WTC11 (cell line): Measurements from ENCODE around the gene NEURL4. TPM values are rescaled to one million over a fixed set of nuclear protein-coding genes. Genes with fewer than 3 reads are reported as not detected.

Source experiments
- ATAC-seq: fragments of 200-7000 bp; cut with Tn5 transposase; 2 replicates; pipeline ENCODE4 v1.10.0; 2021; ENCODE audit warnings: mild to moderate bottlenecking, moderate library complexity
- CTCF ChIA-PET: fragments of 300-600 bp; sonication (Branson Sonifier 250); formaldehyde crosslinking; loops from one replicate; lab custom pipeline; 2021; ENCODE audit warnings: antibody characterized with exemption; lab: Charles Lee
- POLR2A ChIA-PET: fragments of 350-600 bp; sonication (Branson Sonifier 250); formaldehyde crosslinking; loops from one replicate; lab custom pipeline; 2021; ENCODE audit warnings: antibody characterized with exemption; lab: Charles Lee
- DNase-seq: peaks from one replicate; pipeline ENCODE4 v3.0.0; 2021; ENCODE audit warnings: low spot score
- H3K27ac Mint-ChIP-seq: 2 replicates; pipeline ENCODE4 v1.8.0; 2021; ENCODE audit warnings: mixed read lengths
- H3K27me3 Mint-ChIP-seq: 2 replicates; pipeline ENCODE4 v1.8.0; 2021; ENCODE audit warnings: low read depth, mild to moderate bottlenecking, moderate library complexity, mixed read lengths
- H3K36me3 Mint-ChIP-seq: 2 replicates; pipeline ENCODE4 v1.8.0; 2021; ENCODE audit warnings: mixed read lengths
- H3K4me1 Mint-ChIP-seq: 2 replicates; pipeline ENCODE4 v1.8.0; 2022; ENCODE audit warnings: mixed read lengths
- H3K4me3 Mint-ChIP-seq: 2 replicates; pipeline ENCODE4 v1.8.0; 2021; ENCODE audit warnings: mild to moderate bottlenecking, moderate library complexity, mixed read lengths
- H3K9me3 Mint-ChIP-seq: 2 replicates; pipeline ENCODE4 v1.8.0; 2021; ENCODE audit warnings: mixed read lengths
- ATF6 ChIP-seq: sonication (generic); formaldehyde crosslinking; IDR thresholded peaks from 2 replicates; pipeline ENCODE4 v1.8.1; 2023; ENCODE audit warnings: mild to moderate bottlenecking, missing genetic modification reagents
- CDX4 ChIP-seq: fragments of 250-450 bp; sonication (Bioruptor Pico); IDR thresholded peaks from 2 replicates; pipeline ENCODE4 v1.9.0; 2021; ENCODE audit warnings: moderate library complexity, mild to moderate bottlenecking, inconsistent platforms, borderline replicate concordance
- GRHL2 ChIP-seq: fragments of 250-450 bp; sonication (Bioruptor Pico); IDR thresholded peaks from 2 replicates; pipeline ENCODE4 v1.8.0; 2022; ENCODE audit warnings: mild to moderate bottlenecking, moderate library complexity; ENCODE audit not compliant: insufficient replicate concordance, severe bottlenecking
- JAZF1 ChIP-seq: fragments of 250-450 bp; sonication (Bioruptor Pico); IDR thresholded peaks from 2 replicates; pipeline ENCODE4 v1.9.0; 2021; ENCODE audit warnings: moderate library complexity, mild to moderate bottlenecking, inconsistent platforms
- RELA ChIP-seq: sonication (generic); formaldehyde crosslinking; IDR thresholded peaks from 2 replicates; pipeline ENCODE4 v1.8.1; 2022; ENCODE audit warnings: missing genetic modification reagents, mild to moderate bottlenecking, borderline replicate concordance
- SP1 ChIP-seq: sonication (generic); formaldehyde crosslinking; conservative IDR thresholded peaks from 2 replicates; pipeline ENCODE4 v1.8.1; 2022; ENCODE audit warnings: missing genetic modification reagents
- STAT6 ChIP-seq: sonication (generic); formaldehyde crosslinking; conservative IDR thresholded peaks from 2 replicates; pipeline ENCODE4 v1.8.1; 2023; ENCODE audit warnings: mild to moderate bottlenecking, low read depth, missing genetic modification reagents, moderate library complexity
- ZBTB43 ChIP-seq: sonication (generic); formaldehyde crosslinking; IDR thresholded peaks from 2 replicates; pipeline ENCODE4 v1.8.1; 2023; ENCODE audit warnings: mild to moderate bottlenecking, missing genetic modification reagents
- ZNF512 ChIP-seq: sonication (generic); formaldehyde crosslinking; IDR thresholded peaks from 2 replicates; pipeline ENCODE4 v1.8.1; 2022; ENCODE audit warnings: missing genetic modification reagents, borderline replicate concordance
- ZNF532 ChIP-seq: fragments of 250-450 bp; sonication (Bioruptor Pico); IDR thresholded peaks from 2 replicates; pipeline ENCODE4 v1.9.0; 2021; ENCODE audit warnings: mild to moderate bottlenecking, borderline replicate concordance
- total RNA-seq: library from RNA; stranded (reverse); gene quantifications from 3 replicates; pipeline ENCODE4 v1.2.3, GENCODE V29; 2021

Gene NEURL4
- total RNA-seq, 1 experiment from 2014 or later: 64.4 TPM

GRCh38 chr17:7352910-7353635 is 23.9 kb upstream of the NEURL4 start:
- DNase-seq (no peak), ATAC-seq (no peak)
- Mint-ChIP-seq H3K4me1 (peaks cover 33% of the 10 kb centered on the region), H3K27me3 (peaks cover 12% of the 10 kb centered on the region), H3K9me3 (no peaks in the 10 kb centered on the region), H3K4me3 (peak overlapping the region; percentile 81), H3K27ac (peak overlapping the region; percentile 60; the same call in 1 of the 2 replicates), H3K36me3 (no peaks in the 10 kb centered on the region)
- ChIA-PET POLR2A (interaction anchor here (0.9 to 1.3 kb wide), 2 partner anchors 51 to 70 kb away, joined by 3 to 4 read pairs; partner anchors contain the start of gene TMEM256), CTCF (interaction anchor here (0.6 to 6.6 kb wide), 14 partner anchors 15 to 857 kb away, joined by 3 to 69 read pairs (median 3); partner anchors contain the start of genes ACAP1, NEURL4, PLSCR3 and TMEM102)
- no peak for TF ChIP-seq RELA (CRISPR knock-in tag)
- TF ChIP-seq ZNF532 (CRISPR knock-in tag): no peak
- no peak for TF ChIP-seq ZNF512 (CRISPR knock-in tag)
- TF ChIP-seq ATF6: no peak
- TF ChIP-seq JAZF1 (CRISPR knock-in tag): no peak
- TF ChIP-seq ZBTB43 (CRISPR knock-in tag): no peak

GRCh38 chr17:7352503-7352889 is 23.4 kb upstream of the NEURL4 start:
- H3K4me3 Mint-ChIP-seq: peak overlapping the region; percentile 81
- no peak for TF ChIP-seq SP1 (CRISPR knock-in tag)
- no peak for TF ChIP-seq STAT6 (CRISPR knock-in tag)
- TF ChIP-seq ZNF512 (CRISPR knock-in tag): no peak
- TF ChIP-seq GRHL2 (CRISPR knock-in tag): no peak
- TF ChIP-seq CDX4: no peak
- TF ChIP-seq, all 79 proteins: peak for 0
- ChIA-PET POLR2A (interaction anchor here (0.9 to 1.3 kb wide), 2 partner anchors 52 to 71 kb away, joined by 3 to 4 read pairs; partner anchors contain the start of gene TMEM256), CTCF (interaction anchor here (0.6 to 6.6 kb wide), 10 partner anchors 16 to 208 kb away, joined by 3 to 69 read pairs (median 4); partner anchors contain the start of genes ACAP1, NEURL4, TMEM102 and TMEM256)
- Mint-ChIP-seq H3K36me3 (no peaks in the 10 kb centered on the region), H3K4me1 (peaks cover 33% of the 10 kb centered on the region), H3K27me3 (peaks cover 12% of the 10 kb centered on the region), H3K27ac (peak overlapping the region; percentile 60; the same call in 1 of the 2 replicates), H3K9me3 (no peaks in the 10 kb centered on the region)
- no peak for ATAC-seq
- no peak for DNase-seq
